GM19324 (cell line): ENCODE measurements around the gene NR2E1.

Experiments used
- ATAC-seq: cut with Tn5 transposase; IDR thresholded peaks from one replicate; pipeline ENCODE4 v1.9.1; 2021; ENCODE audit warnings: mild to moderate bottlenecking, moderate library complexity; ENCODE audit not compliant: unreplicated experiment, low FRiP score

NR2E1 gene

DNA sequence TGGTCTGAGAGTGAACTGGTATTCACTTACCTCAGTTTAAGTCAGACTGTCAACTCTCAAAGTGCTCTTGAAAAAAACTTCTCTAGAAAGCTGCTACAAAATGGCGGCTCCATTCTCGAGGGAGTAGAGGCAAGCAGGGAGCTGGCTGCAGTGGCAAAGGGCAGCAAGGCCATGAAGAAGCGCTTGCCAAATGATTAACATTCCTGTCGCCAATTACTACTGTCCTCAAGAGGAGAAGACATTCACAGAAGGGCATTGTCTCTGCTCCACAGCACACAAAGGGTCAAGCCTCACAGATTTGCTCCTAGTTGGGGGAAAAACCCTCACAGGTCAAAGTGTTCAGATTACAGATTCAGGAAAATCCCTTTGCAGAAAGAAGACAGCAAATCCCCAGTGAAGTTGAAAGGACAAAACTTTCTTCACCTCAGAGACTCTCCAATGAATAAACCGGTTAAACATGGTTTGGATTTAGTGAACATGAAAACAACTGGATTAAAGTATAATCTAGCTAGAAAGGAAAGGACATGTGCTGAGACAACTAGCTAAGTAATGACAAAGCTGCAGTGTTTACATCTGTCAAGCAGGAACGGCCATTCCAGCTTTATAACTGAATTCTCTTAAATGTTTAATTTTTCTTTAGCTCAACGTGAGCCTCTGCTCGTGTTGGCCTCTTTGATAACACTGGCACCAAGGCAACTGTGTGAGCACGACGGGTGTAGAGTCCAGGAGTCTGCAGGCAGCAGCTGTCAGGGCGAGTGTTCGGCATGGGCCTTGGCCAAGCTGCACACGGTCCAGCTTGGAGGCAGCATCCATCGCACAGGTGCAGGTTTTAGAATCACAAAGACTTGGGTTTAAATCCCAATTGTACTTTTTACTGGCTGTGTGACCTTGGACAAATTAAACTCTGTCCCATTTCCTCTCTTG, 37.6 kb downstream of the NR2E1 start:
- ATAC-seq, result no peak

DNA sequence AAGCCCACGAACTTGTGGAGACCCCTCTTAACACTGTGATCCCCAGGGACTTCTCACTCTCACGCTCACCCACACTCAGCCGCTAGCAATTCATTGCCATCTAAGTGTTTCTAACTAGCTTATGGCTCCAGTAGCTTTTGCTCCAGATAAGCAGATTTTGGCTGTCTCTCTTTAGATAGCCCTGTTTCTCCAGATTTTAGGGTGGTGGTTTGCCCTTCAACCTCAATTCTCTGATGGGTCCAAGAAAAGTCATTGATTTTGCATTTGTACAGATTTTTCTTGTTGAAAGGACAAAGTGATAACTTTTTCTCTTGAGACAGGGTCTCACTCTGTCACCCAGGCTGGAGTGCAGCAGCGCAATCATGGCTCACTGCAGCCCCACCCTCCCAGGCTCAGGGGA, 41.2 kb downstream of the NR2E1 start:
- no peak for ATAC-seq

DNA sequence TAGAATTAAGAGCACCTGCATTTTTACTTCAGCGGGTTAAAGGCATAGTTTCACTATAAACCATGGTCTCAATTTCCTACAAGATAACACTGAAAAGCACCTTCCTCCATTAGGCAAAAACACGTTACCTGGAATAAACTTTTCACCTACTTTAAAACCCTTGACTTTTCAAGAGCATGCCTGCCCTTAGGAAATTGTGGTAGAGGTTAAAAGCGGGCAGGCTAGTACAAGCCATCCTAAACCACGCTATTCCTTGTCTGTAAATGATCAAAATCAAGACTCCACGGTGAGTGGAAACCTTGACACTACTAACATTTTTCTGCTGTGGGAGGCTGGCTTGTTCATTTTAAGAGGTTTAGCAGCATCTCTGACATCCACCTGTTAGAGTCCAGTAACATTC, 43.9 kb downstream of the NR2E1 start:
- ATAC-seq, result no peak

DNA sequence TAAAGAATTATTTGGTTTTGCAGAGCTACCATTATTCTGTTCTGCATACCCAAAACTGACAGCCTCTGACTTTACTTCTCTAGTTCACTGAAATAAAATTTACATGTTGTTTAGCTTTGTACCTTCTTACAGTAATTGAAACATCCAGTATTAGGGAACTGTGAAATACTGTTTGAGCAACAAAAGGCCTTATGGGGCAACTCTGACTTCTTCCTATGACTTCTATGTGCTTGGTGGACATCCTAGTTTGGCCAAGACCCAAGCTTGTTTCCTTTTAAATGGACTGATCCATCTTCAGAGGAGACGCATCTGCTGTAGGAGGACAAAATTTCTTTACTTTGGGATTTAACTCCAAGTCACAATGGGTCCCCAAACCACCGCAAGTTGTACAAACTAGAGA, 44.7 kb downstream of the NR2E1 start:
- ATAC-seq, result no peak

DNA sequence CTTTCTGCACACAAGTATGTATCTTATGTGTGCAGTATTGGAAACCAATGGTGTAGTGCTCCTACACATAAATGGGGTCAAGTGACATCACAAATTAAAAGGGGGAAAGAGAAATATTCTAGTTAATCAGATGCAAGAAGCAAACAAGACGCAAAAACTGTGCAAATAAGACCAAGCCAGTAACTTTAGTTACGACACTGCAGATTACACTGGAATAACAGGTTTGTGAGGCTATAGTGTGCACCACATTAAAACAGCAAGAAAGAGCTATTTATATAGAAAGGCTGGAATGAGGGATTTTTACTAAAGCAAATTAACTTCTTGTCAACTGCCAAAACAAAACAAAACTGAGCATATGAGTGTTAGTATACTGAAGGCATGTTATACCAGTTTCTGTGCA, 45.8 kb downstream of the NR2E1 start:
- ATAC-seq, result no peak

DNA sequence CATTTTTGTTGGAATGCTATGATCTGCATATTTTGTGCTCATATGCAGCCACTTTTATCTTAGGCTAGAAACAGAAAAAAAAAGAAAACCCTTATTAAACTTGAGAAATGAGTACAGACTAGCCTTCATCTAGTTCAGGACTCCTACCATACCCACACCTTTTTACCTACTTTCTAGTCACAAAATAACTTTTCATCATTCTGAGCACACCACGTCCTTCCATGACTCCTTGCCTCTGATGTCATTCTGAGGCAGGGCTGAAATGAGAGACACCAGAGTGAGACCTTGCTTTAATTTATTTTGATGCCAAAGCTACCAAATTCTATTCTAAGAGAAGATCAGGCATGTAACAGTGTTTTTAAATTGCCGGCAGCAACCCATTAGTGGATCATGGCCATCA, 56.2 kb downstream of the NR2E1 start:
- no peak for ATAC-seq

DNA sequence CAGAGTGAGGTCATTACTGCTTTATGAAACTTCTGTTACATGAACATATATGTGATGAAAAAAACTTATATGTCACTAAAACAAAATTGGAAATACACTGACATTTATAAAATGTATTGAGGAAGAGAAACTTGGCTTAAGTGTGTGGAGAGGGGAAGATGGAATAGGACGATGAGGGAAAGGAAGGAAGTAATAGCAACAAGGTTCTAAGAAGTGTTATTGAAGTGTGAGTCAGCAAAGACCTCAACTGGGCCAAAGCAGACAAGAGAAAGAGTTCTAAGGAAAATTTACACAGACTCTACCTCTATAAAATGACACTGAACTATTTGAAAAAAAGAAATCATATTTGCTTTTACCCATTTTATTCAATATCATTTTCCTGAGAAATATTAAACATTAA, 56.7 kb downstream of the NR2E1 start:
- ATAC-seq, result no peak

DNA sequence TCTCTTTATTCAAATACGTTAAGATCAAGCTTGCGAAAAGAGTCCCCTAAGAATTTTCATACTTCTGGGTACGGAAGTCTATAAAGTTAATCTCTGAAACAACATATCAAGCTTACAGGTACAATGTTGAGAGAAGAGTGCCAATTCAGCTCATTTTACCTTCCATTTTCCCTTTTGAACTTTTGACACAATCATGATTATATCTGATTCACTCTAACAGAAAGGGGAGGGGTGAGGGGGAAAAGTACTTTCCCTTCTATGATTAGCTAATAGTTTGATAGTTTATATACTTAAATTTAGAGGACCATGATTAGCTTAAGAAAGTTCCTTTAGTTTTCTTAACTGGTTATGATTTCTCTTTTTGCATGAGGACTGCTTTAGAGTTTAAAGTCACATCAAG, 61.5 kb downstream of the NR2E1 start:
- no peak for ATAC-seq

DNA sequence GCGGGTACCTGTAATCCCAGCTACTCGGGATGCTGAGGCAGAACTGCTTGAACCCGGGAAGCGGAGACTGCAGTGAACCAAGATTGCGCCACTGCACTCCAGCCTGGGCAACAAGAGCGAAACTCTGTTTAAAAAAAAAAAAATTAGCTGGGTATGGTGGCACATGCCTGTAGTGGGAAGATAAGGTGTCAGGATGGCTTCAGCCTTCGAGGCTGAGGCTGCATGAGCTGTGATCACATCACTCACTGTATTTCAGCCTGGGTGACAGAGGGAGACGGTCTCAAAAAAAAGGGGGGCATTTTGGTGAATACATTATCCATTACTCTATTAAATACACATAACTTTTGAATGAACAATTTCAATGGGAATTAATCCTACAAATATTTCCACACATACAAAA, 62.6 kb downstream of the NR2E1 start:
- ATAC-seq, result no peak

DNA sequence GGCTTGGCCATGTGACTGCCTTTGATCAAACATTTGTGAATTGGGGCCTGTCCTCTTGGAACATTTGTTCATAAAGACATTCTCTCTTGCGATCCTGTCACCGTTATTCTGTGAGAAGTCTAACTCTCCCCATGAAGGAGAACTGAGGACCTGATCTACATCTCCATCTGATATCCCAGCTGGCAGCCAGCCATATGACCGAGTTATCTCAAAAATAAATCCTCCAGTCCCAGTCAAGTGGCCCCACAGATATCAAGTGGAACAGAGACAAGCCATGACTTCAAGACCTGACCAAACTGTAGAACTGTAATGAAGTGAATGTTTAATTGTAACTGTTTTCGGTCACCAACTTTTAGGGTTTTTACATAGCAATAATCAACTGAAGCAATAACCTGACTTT, 69.3 kb downstream of the NR2E1 start:
- ATAC-seq, result no peak

DNA sequence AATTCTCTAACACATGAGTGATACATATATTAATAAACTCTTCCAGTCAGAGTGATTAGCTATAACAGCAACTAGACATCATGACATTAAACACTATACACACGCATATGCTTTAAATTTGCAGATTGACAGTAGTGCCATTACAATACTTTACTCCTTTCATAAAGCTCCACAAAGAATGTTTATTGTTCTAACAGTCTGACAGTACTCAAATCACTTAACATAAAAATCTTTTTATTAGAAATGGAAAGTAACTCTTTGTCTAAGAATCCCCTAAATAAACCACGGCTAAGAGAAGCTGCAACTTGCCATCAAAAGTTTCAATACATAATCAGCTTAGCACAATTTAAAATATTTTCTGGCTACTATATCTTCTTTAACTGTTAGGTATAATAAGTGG, 71.0 kb downstream of the NR2E1 start:
- no peak for ATAC-seq

DNA sequence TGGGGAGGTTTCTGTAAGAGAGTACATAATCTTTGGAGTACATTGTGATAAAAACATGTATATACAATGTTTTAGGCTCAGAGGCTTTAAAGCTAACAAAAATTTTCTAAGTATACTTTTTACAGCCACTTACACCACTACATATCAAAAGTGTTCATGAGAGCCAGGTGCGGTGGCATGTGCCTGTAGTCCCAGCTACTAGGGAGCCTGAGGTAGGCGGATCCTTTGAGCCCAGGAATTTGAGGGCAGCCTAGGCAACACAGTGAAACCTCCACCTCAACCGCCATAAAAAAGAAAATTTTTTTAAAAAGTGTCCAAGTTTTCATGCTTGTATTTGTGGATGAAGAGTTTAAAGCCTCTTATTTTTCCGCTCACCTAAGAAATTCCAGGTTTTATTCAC, 72.5 kb downstream of the NR2E1 start:
- no peak for ATAC-seq
